HEK293 (cell line): Measurements from ENCODE around the gene RTN4IP1.

Source experiments
- CTCF ChIA-PET: fragments of 350-600 bp; formaldehyde crosslinking; extraction: SDS; loops from one replicate; lab custom pipeline; 2021; ENCODE audit warnings: antibody characterized with exemption; lab: Yijun Ruan, JAX
- POLR2A ChIA-PET: fragments of 300-600 bp; formaldehyde crosslinking; extraction: SDS; loops from one replicate; lab custom pipeline; 2020; ENCODE audit warnings: antibody characterized with exemption, inconsistent platforms; lab: Yijun Ruan, JAX
- H3K27ac ChIP-seq: fragments of 200-500 bp; sonication (Bioruptor generic); 2 replicates; pipeline ENCODE4 v1.5.1; 2014; ENCODE audit warnings: low read depth, low read length, control low read depth, inconsistent platforms; ENCODE audit errors: extremely low read depth
- H3K36me3 ChIP-seq, 2 experiments: fragments of 200-500 bp in 1 of 2; sonication (Bioruptor generic) in 1 of 2; 1 replicate in 1 of 2; 2 replicates in 1 of 2; pipeline ENCODE4 v1.5.1; 2014 to 2017; ENCODE audit warnings: inconsistent platforms in 2 of 2, low read length in 2 of 2; ENCODE audit not compliant: control insufficient read depth in 2 of 2, insufficient read depth in 1 of 2
- H3K4me1 ChIP-seq: fragments of 200-500 bp; sonication (Bioruptor generic); 2 replicates; pipeline ENCODE4 v1.5.1; 2014; ENCODE audit warnings: mild to moderate bottlenecking, low read length, inconsistent platforms; ENCODE audit not compliant: control insufficient read depth, insufficient read depth
- H3K4me3 ChIP-seq: 2 replicates; pipeline ENCODE4 v1.5.1; 2011; ENCODE audit warnings: low read depth, mild to moderate bottlenecking, control low read depth, low read length, moderate library complexity
- H3K9me3 ChIP-seq: fragments of 200-500 bp; sonication (Bioruptor generic); 2 replicates; pipeline ENCODE4 v1.5.1; 2014; ENCODE audit warnings: low read depth, low read length, inconsistent platforms; ENCODE audit not compliant: control insufficient read depth, insufficient read depth
- FEZF1 ChIP-seq: fragments of 450-650 bp; formaldehyde crosslinking; IDR thresholded peaks from 2 replicates; pipeline ENCODE4 v1.5.1; 2016; ENCODE audit warnings: missing biosample characterization, missing genetic modification characterization
- OSR2 ChIP-seq: fragments of 450-650 bp; formaldehyde crosslinking; IDR thresholded peaks from 2 replicates; pipeline ENCODE4 v1.5.1; 2016; ENCODE audit warnings: missing biosample characterization, missing genetic modification characterization
- ZNF621 ChIP-seq: fragments of 450-650 bp; formaldehyde crosslinking; IDR thresholded peaks from 2 replicates; pipeline ENCODE4 v1.5.1; 2017; ENCODE audit warnings: missing biosample characterization, missing genetic modification characterization
- ZNF768 ChIP-seq: fragments of 450-650 bp; formaldehyde crosslinking; IDR thresholded peaks from 2 replicates; pipeline ENCODE4 v1.5.1; 2018; ENCODE audit warnings: missing biosample characterization, mild to moderate bottlenecking, missing genetic modification characterization
- TF ChIP-seq, protein P1 (sequence below): fragments of 450-650 bp; formaldehyde crosslinking; IDR thresholded peaks from 2 replicates; pipeline ENCODE4 v1.5.1; 2016; ENCODE audit warnings: missing biosample characterization, missing genetic modification characterization, low read depth

Gene RTN4IP1

DNA sequence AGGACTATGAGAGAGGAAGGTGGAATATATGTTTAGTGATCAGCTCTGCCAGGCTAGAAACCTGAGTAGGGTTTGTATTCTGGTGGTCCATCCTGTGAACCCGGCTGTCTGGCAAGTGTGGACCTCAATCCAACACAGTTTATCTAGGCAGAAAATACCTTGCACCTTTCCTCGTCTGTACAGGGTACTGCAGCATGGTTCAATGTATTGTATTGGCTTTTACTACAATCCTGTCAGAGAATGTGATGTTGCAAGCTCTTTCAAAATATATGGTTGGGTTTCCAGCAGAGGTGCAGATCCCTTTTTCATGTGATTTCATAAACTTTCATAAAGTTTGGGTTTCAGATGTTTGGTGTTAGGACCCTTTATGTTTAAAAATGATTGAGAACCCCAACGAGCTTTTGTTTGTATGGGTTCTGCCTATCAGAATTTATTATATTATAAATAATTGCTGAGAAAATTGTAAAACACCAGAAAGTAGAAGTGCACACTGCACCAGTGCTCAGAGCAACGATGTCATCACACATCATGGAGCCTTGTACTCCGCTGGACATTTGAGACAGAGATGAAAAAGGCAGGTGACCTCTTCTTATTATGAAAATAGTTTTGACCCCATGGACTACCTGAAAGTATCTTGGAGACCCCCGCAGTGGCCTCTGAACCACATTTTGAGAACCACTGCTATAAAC, 106.6 kb downstream of the RTN4IP1 start:
- H3K9me3 ChIP-seq: no peaks in the 10 kb centered on the region
- peaks cover 7% of the 10 kb centered on the region for H3K4me1 ChIP-seq
- H3K36me3 ChIP-seq: no peaks in the 10 kb centered on the region
- no peak for TF ChIP-seq ZNF621
- TF ChIP-seq ZNF768 (tag by site-specific recombination): no peak
- TF ChIP-seq FEZF1 (tag by site-specific recombination): no peak
- no peak for TF ChIP-seq OSR2 (tag by site-specific recombination)
- TF ChIP-seq, protein P1, sequence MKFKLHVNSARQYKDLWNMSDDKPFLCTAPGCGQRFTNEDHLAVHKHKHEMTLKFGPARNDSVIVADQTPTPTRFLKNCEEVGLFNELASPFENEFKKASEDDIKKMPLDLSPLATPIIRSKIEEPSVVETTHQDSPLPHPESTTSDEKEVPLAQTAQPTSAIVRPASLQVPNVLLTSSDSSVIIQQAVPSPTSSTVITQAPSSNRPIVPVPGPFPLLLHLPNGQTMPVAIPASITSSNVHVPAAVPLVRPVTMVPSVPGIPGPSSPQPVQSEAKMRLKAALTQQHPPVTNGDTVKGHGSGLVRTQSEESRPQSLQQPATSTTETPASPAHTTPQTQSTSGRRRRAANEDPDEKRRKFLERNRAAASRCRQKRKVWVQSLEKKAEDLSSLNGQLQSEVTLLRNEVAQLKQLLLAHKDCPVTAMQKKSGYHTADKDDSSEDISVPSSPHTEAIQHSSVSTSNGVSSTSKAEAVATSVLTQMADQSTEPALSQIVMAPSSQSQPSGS (tag by site-specific recombination): 0 out of 2 replicates have a peak, but pooled peaks have one; percentile 27
- POLR2A ChIA-PET: interaction anchor here (1.5 kb wide), 1 partner anchor 11 kb away, joined by 4 read pairs; no protein-coding TSS in a partner anchor
- H3K27ac ChIP-seq: no peak overlapping the region
- no peak overlapping the region for H3K4me3 ChIP-seq
- CTCF ChIA-PET: interaction anchor here (0.6 to 1.2 kb wide), 5 partner anchors 10 to 87 kb away, joined by 3 read pairs; no protein-coding TSS in a partner anchor
